ENCODE data around the gene MLYCD.

MLYCD gene

DNA sequence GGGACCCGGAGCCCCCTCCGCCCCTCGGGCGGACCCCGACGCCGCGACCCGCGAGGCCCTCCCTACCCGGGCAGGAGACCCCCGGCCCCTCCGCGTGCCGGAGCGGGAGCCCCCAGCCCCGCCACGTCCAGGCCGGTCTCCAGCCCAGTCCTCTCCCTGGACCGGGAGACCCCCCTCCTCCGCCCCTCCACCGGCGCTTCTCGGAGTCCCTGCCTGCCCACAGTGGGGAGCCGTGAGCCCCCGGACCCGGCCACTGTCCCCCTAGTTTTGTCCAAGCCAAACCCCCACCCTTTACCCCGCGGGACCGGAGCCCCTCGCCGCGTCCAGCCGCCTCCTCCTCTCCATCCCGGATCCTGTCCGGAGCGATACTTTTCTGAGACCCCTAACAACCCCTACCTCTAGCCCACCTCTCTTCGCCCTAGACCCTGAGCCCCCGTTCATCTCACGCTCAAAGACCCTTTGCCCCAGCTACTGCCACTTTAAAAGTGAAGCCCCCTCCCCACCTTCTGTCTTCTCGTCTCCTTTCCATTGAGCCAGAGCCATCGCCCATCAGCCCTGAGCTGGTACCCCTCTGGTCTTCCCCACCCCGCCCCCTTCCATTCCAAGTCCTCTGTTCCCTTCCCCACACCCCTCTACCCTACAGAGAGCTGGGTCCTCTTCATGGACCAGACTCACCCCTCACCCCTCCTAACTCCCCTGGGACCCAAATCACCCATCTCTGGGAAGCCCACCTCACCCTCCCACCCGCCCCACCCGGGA is 70.2 kb downstream of the MLYCD start:
- H3K4me3 ChIP-seq (ENCODE audit: severe bottlenecking) = peak overlapping the region; percentile 24

DNA sequence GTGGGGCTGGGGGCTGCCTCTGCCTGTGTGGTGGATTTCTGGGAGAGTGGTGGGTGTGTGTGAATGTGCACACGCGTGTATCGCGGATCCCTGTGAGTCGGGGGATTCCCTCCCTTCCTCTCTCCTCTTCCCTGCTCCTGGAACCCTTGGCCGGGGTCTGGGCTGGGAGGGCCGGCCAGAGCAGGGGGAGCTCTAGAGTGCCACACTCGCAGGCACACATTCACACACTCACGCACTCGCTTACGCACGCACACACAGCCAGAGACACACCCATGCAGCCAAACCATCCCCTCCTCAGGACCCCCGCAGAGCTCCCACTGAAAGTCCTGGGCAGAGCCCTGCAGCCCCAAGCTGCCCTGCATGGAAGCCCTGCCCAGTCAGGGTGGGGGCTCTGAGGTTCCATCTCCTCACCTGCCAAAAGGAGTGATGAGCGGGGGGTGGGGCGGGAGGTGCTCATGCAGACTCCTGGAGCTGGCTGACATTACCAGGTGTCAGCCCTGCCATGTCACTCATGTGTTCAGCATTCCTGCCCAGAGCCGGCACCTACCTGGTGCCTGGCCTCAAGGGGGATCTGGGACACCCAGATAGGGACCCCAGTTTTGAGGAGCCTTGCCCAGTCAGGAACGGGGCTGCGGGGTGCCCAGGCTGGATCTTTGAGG is 71.0 kb downstream of the MLYCD start:
- Histone ChIP-seq H3K9me3 (ENCODE audit: severe bottlenecking) (no peaks in the 10 kb centered on the region), H3K27me3 (ENCODE audit: insufficient read depth, poor library complexity, severe bottlenecking) (peaks cover 5% of the 10 kb centered on the region), H3K27ac (ENCODE audit: poor library complexity, severe bottlenecking) (no peak overlapping the region), H3K4me1 (ENCODE audit: insufficient read depth, poor library complexity, severe bottlenecking) (no peaks in the 10 kb centered on the region), H3K36me3 (ENCODE audit: low read depth) (no peaks in the 10 kb centered on the region), H3K4me3 (ENCODE audit: severe bottlenecking) (no peak overlapping the region)
- DNase-seq (ENCODE audit: low spot score) (no peak), ATAC-seq (ENCODE audit: low read depth) (no peak)
- TF ChIP-seq, protein P1, sequence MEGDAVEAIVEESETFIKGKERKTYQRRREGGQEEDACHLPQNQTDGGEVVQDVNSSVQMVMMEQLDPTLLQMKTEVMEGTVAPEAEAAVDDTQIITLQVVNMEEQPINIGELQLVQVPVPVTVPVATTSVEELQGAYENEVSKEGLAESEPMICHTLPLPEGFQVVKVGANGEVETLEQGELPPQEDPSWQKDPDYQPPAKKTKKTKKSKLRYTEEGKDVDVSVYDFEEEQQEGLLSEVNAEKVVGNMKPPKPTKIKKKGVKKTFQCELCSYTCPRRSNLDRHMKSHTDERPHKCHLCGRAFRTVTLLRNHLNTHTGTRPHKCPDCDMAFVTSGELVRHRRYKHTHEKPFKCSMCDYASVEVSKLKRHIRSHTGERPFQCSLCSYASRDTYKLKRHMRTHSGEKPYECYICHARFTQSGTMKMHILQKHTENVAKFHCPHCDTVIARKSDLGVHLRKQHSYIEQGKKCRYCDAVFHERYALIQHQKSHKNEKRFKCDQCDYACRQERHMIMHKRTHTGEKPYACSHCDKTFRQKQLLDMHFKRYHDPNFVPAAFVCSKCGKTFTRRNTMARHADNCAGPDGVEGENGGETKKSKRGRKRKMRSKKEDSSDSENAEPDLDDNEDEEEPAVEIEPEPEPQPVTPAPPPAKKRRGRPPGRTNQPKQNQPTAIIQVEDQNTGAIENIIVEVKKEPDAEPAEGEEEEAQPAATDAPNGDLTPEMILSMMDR (IDR thresholded peaks at IDR 0.05; ENCODE audit: poor library complexity, severe bottlenecking) = no peak

More for the DNA sequence above, 70.2 kb downstream of the MLYCD start:
- ATAC-seq (ENCODE audit: low read depth) (no peak), DNase-seq (ENCODE audit: low spot score) (no peak)
- H3K27me3 ChIP-seq (ENCODE audit: insufficient read depth, poor library complexity, severe bottlenecking) = peaks cover 5% of the 10 kb centered on the region
- no peaks in the 10 kb centered on the region for H3K9me3 ChIP-seq (ENCODE audit: severe bottlenecking)
- TF ChIP-seq, protein P1 (IDR thresholded peaks at IDR 0.05; ENCODE audit: poor library complexity, severe bottlenecking) = no peak
- no peaks in the 10 kb centered on the region for H3K4me1 ChIP-seq (ENCODE audit: insufficient read depth, poor library complexity, severe bottlenecking)
- no peak overlapping the region for H3K27ac ChIP-seq (ENCODE audit: poor library complexity, severe bottlenecking)
- no peaks in the 10 kb centered on the region for H3K36me3 ChIP-seq (ENCODE audit: low read depth)

DNA sequence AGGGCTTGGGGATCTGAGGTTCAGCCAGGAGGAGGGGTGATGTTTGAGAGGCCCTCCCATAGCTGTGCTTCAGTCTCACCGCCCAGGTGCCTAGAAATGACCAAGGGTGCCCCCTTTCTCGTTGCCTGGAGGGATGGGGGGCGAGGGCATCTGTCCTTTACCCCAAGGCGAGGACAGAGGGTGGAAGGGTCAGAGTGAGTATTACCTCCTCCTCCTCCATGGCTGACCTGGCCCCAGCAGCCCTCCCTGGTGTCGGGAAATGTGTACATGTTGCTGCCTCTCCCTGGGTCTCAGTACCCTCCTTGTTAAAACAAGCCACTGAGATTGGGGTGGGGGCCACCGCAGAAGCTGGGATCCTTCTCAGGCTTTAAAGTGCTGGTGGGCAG is 71.5 kb downstream of the MLYCD start:
- H3K4me3 ChIP-seq (ENCODE audit: severe bottlenecking) = no peak overlapping the region
- DNase-seq (ENCODE audit: low spot score) (peak; percentile 38), ATAC-seq (ENCODE audit: low read depth) (no peak)
- TF ChIP-seq, protein P1 (IDR thresholded peaks at IDR 0.05; ENCODE audit: poor library complexity, severe bottlenecking) = no peak
- H3K36me3 ChIP-seq (ENCODE audit: low read depth) = no peaks in the 10 kb centered on the region
- no peaks in the 10 kb centered on the region for H3K4me1 ChIP-seq (ENCODE audit: insufficient read depth, poor library complexity, severe bottlenecking)
- peaks cover 5% of the 10 kb centered on the region for H3K27me3 ChIP-seq (ENCODE audit: insufficient read depth, poor library complexity, severe bottlenecking)
- H3K27ac ChIP-seq (ENCODE audit: poor library complexity, severe bottlenecking) = no peak overlapping the region
- H3K9me3 ChIP-seq (ENCODE audit: severe bottlenecking) = no peaks in the 10 kb centered on the region

GRCh38 chr16:83971165-83972130 is 72.5 kb downstream of the MLYCD start:
- H3K27me3 ChIP-seq (ENCODE audit: insufficient read depth, poor library complexity, severe bottlenecking) = peaks cover 5% of the 10 kb centered on the region
- H3K36me3 ChIP-seq (ENCODE audit: low read depth) = no peaks in the 10 kb centered on the region
- no peak overlapping the region for H3K27ac ChIP-seq (ENCODE audit: poor library complexity, severe bottlenecking)
- no peaks in the 10 kb centered on the region for H3K4me1 ChIP-seq (ENCODE audit: insufficient read depth, poor library complexity, severe bottlenecking)
- no peak overlapping the region for H3K4me3 ChIP-seq (ENCODE audit: severe bottlenecking)
- peak; percentile 40 for ATAC-seq (ENCODE audit: low read depth)
- DNase-seq (ENCODE audit: low spot score) = peak; percentile 25
- H3K9me3 ChIP-seq (ENCODE audit: severe bottlenecking) = no peaks in the 10 kb centered on the region
- TF ChIP-seq, protein P1 (IDR thresholded peaks at IDR 0.05; ENCODE audit: poor library complexity, severe bottlenecking) = no peak

All from RWPE2 (cell line).